Loucy (cell line): Measurements from ENCODE around the gene LRG1.

Experiments used
- EZH2phosphoT487 ChIP-seq: fragments of 200-600 bp; IDR thresholded peaks from 2 replicates; pipeline ENCODE4 v1.6.1; 2018; ENCODE audit warnings: antibody characterized with exemption, mild to moderate bottlenecking, moderate library complexity, borderline replicate concordance
- TF ChIP-seq, protein P1 (sequence below): fragments of 200-600 bp; sonication (generic); conservative IDR thresholded peaks from 2 replicates; pipeline ENCODE4 v1.5.1; 2014; ENCODE audit warnings: mild to moderate bottlenecking, antibody characterized with exemption, low read length

DNA sequence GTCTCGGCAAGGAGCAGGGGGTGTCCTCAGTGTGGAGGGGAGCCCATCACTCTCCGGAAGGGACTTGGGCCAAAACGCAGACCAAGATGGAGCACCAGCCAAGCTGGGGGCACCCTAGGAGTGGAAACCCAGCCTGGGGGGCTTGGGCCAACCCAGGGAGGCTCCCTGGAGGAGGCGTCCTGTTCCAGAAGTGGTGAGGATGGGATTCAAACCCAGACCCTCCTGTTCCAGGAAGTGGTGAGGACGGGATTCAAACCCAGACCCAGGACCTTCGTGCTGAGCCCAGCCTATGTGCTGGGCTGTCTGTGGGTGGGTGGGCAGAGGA lies 20.7 kb downstream of the LRG1 start:
- TF ChIP-seq, protein P1, sequence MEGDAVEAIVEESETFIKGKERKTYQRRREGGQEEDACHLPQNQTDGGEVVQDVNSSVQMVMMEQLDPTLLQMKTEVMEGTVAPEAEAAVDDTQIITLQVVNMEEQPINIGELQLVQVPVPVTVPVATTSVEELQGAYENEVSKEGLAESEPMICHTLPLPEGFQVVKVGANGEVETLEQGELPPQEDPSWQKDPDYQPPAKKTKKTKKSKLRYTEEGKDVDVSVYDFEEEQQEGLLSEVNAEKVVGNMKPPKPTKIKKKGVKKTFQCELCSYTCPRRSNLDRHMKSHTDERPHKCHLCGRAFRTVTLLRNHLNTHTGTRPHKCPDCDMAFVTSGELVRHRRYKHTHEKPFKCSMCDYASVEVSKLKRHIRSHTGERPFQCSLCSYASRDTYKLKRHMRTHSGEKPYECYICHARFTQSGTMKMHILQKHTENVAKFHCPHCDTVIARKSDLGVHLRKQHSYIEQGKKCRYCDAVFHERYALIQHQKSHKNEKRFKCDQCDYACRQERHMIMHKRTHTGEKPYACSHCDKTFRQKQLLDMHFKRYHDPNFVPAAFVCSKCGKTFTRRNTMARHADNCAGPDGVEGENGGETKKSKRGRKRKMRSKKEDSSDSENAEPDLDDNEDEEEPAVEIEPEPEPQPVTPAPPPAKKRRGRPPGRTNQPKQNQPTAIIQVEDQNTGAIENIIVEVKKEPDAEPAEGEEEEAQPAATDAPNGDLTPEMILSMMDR = no peak
- no peak for TF ChIP-seq EZH2phosphoT487
